SK-N-SH (cell line): Measurements from ENCODE around the gene NEU3.

Experiments
- CHD2 ChIP-seq: fragments of 150-350 bp; IDR thresholded peaks from 2 replicates; pipeline ENCODE4 v1.6.1; 2018; ENCODE audit warnings: low read length; ENCODE audit not compliant: partially characterized antibody
- CTCF ChIP-seq: fragments of 200-600 bp; sonication (generic); IDR thresholded peaks from 2 replicates; pipeline ENCODE4 v1.6.1; 2017; ENCODE audit warnings: antibody characterized with exemption, mild to moderate bottlenecking, moderate library complexity
- FOSL2 ChIP-seq: IDR thresholded peaks from 2 replicates; pipeline ENCODE4 v1.4.0; 2012; ENCODE audit warnings: low read depth, mild to moderate bottlenecking, moderate library complexity, borderline replicate concordance
- GABPA ChIP-seq: IDR thresholded peaks from 2 replicates; pipeline ENCODE4 v1.4.0; 2012; ENCODE audit warnings: low read depth, mild to moderate bottlenecking
- MAX ChIP-seq: IDR thresholded peaks from 2 replicates; pipeline ENCODE4 v1.4.0; 2012; ENCODE audit warnings: low read depth
- POLR2AphosphoS5 ChIP-seq: IDR thresholded peaks from 2 replicates; pipeline ENCODE4 v1.6.1; 2012; ENCODE audit warnings: low read depth, low read length
- SIN3A ChIP-seq: IDR thresholded peaks from 2 replicates; pipeline ENCODE4 v1.6.1; 2012; ENCODE audit warnings: low read depth, mild to moderate bottlenecking, low read length, moderate library complexity, borderline replicate concordance
- TAF1 ChIP-seq: IDR thresholded peaks from 2 replicates; pipeline ENCODE4 v1.6.1; 2012; ENCODE audit warnings: low read depth, mild to moderate bottlenecking, low read length, moderate library complexity, borderline replicate concordance
- TCF12 ChIP-seq: IDR thresholded peaks from 2 replicates; pipeline ENCODE4 v1.4.0; 2012

- TF ChIP-seq FOSL2 (no peak), TAF1 (no peak), GABPA (no peak), CTCF (no peak), TCF12 (no peak), CHD2 (no peak), SIN3A (no peak), MAX (no peak), POLR2AphosphoS5 (no peak)
These were observed 45.2 kb downstream of the NEU3 start for GRCh38 chr11:75033916-75034315.
